ENCODE data around the gene LPAR2.
"Not testable (repeated sequence)": the region's sequence is repeated elsewhere in the genome, so short reads cannot be mapped to it uniquely, and the experiment has no call there.

The LPAR2 gene

GRCh38 chr19:19606021-19606420 lies 22.0 kb downstream of the LPAR2 start:
- H3K27me3 ChIP-seq (replicated peaks; ENCODE audit: control insufficient read depth, insufficient read depth, low read length), result no peaks in the 10 kb centered on the region
- no peaks in the 10 kb centered on the region for H3K9me3 ChIP-seq (ENCODE audit: control insufficient read depth, low read length)
- H3K36me3 ChIP-seq (ENCODE audit: control insufficient read depth, insufficient read depth, low read length, severe bottlenecking), result no peaks in the 10 kb centered on the region
- H3K4me3 ChIP-seq (ENCODE audit: low read length), result no peak overlapping the region
- DNase-seq (ENCODE audit: low read depth), result no peak
- no peaks in the 10 kb centered on the region for H3K4me1 ChIP-seq (ENCODE audit: control insufficient read depth, insufficient read depth, low read length)
- H3K9ac ChIP-seq (ENCODE audit: low read length), result no peak overlapping the region

- H3K9me3 ChIP-seq (ENCODE audit: control insufficient read depth, low read length), result no peaks in the 10 kb centered on the region
Measured at GRCh38 chr19:19602713-19603324, 25.2 kb downstream of the LPAR2 start.

GRCh38 chr19:19602136-19602712 lies 25.8 kb downstream of the LPAR2 start:
- no peaks in the 10 kb centered on the region for H3K9me3 ChIP-seq (ENCODE audit: control insufficient read depth, low read length)
- DNase-seq (ENCODE audit: low read depth), result no peak
- peaks cover 4% of the 10 kb centered on the region for H3K4me1 ChIP-seq (ENCODE audit: control insufficient read depth, insufficient read depth, low read length)
- no peak overlapping the region for H3K4me3 ChIP-seq (ENCODE audit: low read length)
- no peaks in the 10 kb centered on the region for H3K27me3 ChIP-seq (replicated peaks; ENCODE audit: control insufficient read depth, insufficient read depth, low read length)
- no peaks in the 10 kb centered on the region for H3K36me3 ChIP-seq (ENCODE audit: control insufficient read depth, insufficient read depth, low read length, severe bottlenecking)
- H3K9ac ChIP-seq (ENCODE audit: low read length), result no peak overlapping the region

More at GRCh38 chr19:19602713-19603324, 25.2 kb downstream of the LPAR2 start:
- Histone ChIP-seq H3K4me3 (ENCODE audit: low read length) (no peak overlapping the region), H3K4me1 (ENCODE audit: control insufficient read depth, insufficient read depth, low read length) (no peaks in the 10 kb centered on the region), H3K36me3 (ENCODE audit: control insufficient read depth, insufficient read depth, low read length, severe bottlenecking) (no peaks in the 10 kb centered on the region), H3K27me3 (replicated peaks; ENCODE audit: control insufficient read depth, insufficient read depth, low read length) (no peaks in the 10 kb centered on the region), H3K9ac (ENCODE audit: low read length) (no peak overlapping the region)
- DNase-seq (ENCODE audit: low read depth), result no peak

- H3K9me3 ChIP-seq (ENCODE audit: control insufficient read depth, low read length), result no peaks in the 10 kb centered on the region
- H3K4me1 ChIP-seq (ENCODE audit: control insufficient read depth, insufficient read depth, low read length), result peaks cover 16% of the 10 kb centered on the region
- DNase-seq (ENCODE audit: low read depth), result no peak
- no peak overlapping the region for H3K4me3 ChIP-seq (ENCODE audit: low read length)
- H3K36me3 ChIP-seq (ENCODE audit: control insufficient read depth, insufficient read depth, low read length, severe bottlenecking), result no peaks in the 10 kb centered on the region
- no peaks in the 10 kb centered on the region for H3K27me3 ChIP-seq (replicated peaks; ENCODE audit: control insufficient read depth, insufficient read depth, low read length)
- H3K9ac ChIP-seq (ENCODE audit: low read length), result no peak overlapping the region
Measured at GRCh38 chr19:19600793-19601330, 27.2 kb downstream of the LPAR2 start.

GRCh38 chr19:19598728-19599451 lies 29.1 kb downstream of the LPAR2 start:
- H3K9me3 ChIP-seq (ENCODE audit: control insufficient read depth, low read length); H3K9ac ChIP-seq (ENCODE audit: low read length); H3K27me3 ChIP-seq (replicated peaks; ENCODE audit: control insufficient read depth, insufficient read depth, low read length); H3K4me3 ChIP-seq (ENCODE audit: low read length); H3K36me3 ChIP-seq (ENCODE audit: control insufficient read depth, insufficient read depth, low read length, severe bottlenecking); DNase-seq (ENCODE audit: low read depth): not testable (repeated sequence)
- peaks cover 32% of the 10 kb centered on the region for H3K4me1 ChIP-seq (ENCODE audit: control insufficient read depth, insufficient read depth, low read length)

GRCh38 chr19:19597809-19598306 lies 30.2 kb downstream of the LPAR2 start:
- H3K9me3 ChIP-seq (ENCODE audit: control insufficient read depth, low read length), result no peaks in the 10 kb centered on the region
- no peaks in the 10 kb centered on the region for H3K36me3 ChIP-seq (ENCODE audit: control insufficient read depth, insufficient read depth, low read length, severe bottlenecking)
- H3K27me3 ChIP-seq (replicated peaks; ENCODE audit: control insufficient read depth, insufficient read depth, low read length), result no peaks in the 10 kb centered on the region
- no peak overlapping the region for H3K4me3 ChIP-seq (ENCODE audit: low read length)
- no peak overlapping the region for H3K9ac ChIP-seq (ENCODE audit: low read length)
- no peak for DNase-seq (ENCODE audit: low read depth)
- H3K4me1 ChIP-seq (ENCODE audit: control insufficient read depth, insufficient read depth, low read length), result peaks cover 32% of the 10 kb centered on the region

- peak overlapping the region; percentile 71 for H3K9ac ChIP-seq (ENCODE audit: low read length)
- H3K4me1 ChIP-seq (ENCODE audit: control insufficient read depth, insufficient read depth, low read length), result peaks cover 49% of the 10 kb centered on the region
- H3K9me3 ChIP-seq (ENCODE audit: control insufficient read depth, low read length), result no peaks in the 10 kb centered on the region
- peak overlapping the region; percentile 55 for H3K4me3 ChIP-seq (ENCODE audit: low read length)
- no peaks in the 10 kb centered on the region for H3K36me3 ChIP-seq (ENCODE audit: control insufficient read depth, insufficient read depth, low read length, severe bottlenecking)
- peak; percentile 40 for DNase-seq (ENCODE audit: low read depth)
- no peaks in the 10 kb centered on the region for H3K27me3 ChIP-seq (replicated peaks; ENCODE audit: control insufficient read depth, insufficient read depth, low read length)
Measured at GRCh38 chr19:19595171-19595701, 32.8 kb downstream of the LPAR2 start.

GRCh38 chr19:19594381-19594780 lies 33.6 kb downstream of the LPAR2 start:
- peak overlapping the region; percentile 17 for H3K4me3 ChIP-seq (ENCODE audit: low read length)
- no peaks in the 10 kb centered on the region for H3K36me3 ChIP-seq (ENCODE audit: control insufficient read depth, insufficient read depth, low read length, severe bottlenecking)
- no peak for DNase-seq (ENCODE audit: low read depth)
- H3K9ac ChIP-seq (ENCODE audit: low read length), result peak overlapping the region; percentile 37
- H3K4me1 ChIP-seq (ENCODE audit: control insufficient read depth, insufficient read depth, low read length), result peaks cover 49% of the 10 kb centered on the region
- H3K27me3 ChIP-seq (replicated peaks; ENCODE audit: control insufficient read depth, insufficient read depth, low read length), result no peaks in the 10 kb centered on the region
- H3K9me3 ChIP-seq (ENCODE audit: control insufficient read depth, low read length), result no peaks in the 10 kb centered on the region

GRCh38 chr19:19592690-19593089 lies 35.3 kb downstream of the LPAR2 start:
- Histone ChIP-seq H3K9ac (ENCODE audit: low read length) (no peak overlapping the region), H3K36me3 (ENCODE audit: control insufficient read depth, insufficient read depth, low read length, severe bottlenecking) (no peaks in the 10 kb centered on the region), H3K4me1 (ENCODE audit: control insufficient read depth, insufficient read depth, low read length) (peaks cover 49% of the 10 kb centered on the region), H3K27me3 (replicated peaks; ENCODE audit: control insufficient read depth, insufficient read depth, low read length) (no peaks in the 10 kb centered on the region), H3K4me3 (ENCODE audit: low read length) (no peak overlapping the region), H3K9me3 (ENCODE audit: control insufficient read depth, low read length) (no peaks in the 10 kb centered on the region)
- DNase-seq (ENCODE audit: low read depth), result no peak

GRCh38 chr19:19591133-19591825 lies 36.7 kb downstream of the LPAR2 start:
- H3K4me3 ChIP-seq (ENCODE audit: low read length), result peak overlapping the region; percentile 62
- no peaks in the 10 kb centered on the region for H3K27me3 ChIP-seq (replicated peaks; ENCODE audit: control insufficient read depth, insufficient read depth, low read length)
- no peaks in the 10 kb centered on the region for H3K9me3 ChIP-seq (ENCODE audit: control insufficient read depth, low read length)
- H3K9ac ChIP-seq (ENCODE audit: low read length), result peak overlapping the region; percentile 87
- DNase-seq (ENCODE audit: low read depth), result peak; percentile 96
- peaks cover 38% of the 10 kb centered on the region for H3K4me1 ChIP-seq (ENCODE audit: control insufficient read depth, insufficient read depth, low read length)
- H3K36me3 ChIP-seq (ENCODE audit: control insufficient read depth, insufficient read depth, low read length, severe bottlenecking), result no peaks in the 10 kb centered on the region
